Keratinocyte (primary cell): ENCODE results near the gene MBTD1. TPM values are rescaled to one million over a fixed set of nuclear protein-coding genes. Genes with fewer than 3 reads are reported as not detected.
"Not testable (repeated sequence)": the region's sequence is repeated elsewhere in the genome, so short reads cannot be mapped to it uniquely, and the experiment has no call there.

Experiments used
- DNase-seq: peaks from one replicate; pipeline ENCODE4 v3.0.0-alpha.2; 2011; ENCODE audit warnings: low read depth, missing footprints, low spot score
- FAIRE-seq: peaks from 2 replicates; lab custom pipeline; 2011; peaks lifted over from hg19 to GRCh38; lab: Jason Lieb, UNC
- H2AFZ ChIP-seq: 2 replicates; pipeline ENCODE4 v1.6.0; 2012; ENCODE audit warnings: low read length, control low read depth, inconsistent platforms; ENCODE audit not compliant: control insufficient read depth
- H3K27ac ChIP-seq: 2 replicates; pipeline ENCODE4 v1.5.1; 2011; ENCODE audit warnings: low read length; ENCODE audit not compliant: control insufficient read depth, insufficient read depth
- H3K27me3 ChIP-seq: 3 replicates; pipeline ENCODE4 v1.6.0; 2011; ENCODE audit warnings: low read length; ENCODE audit not compliant: control insufficient read depth, insufficient read depth; ENCODE audit errors: extremely low read depth
- H3K36me3 ChIP-seq, 2 experiments: 2 replicates in 1 of 2; 3 replicates in 1 of 2; pipeline ENCODE4 v1.5.1; 2011; ENCODE audit warnings: low read length in 2 of 2, mild to moderate bottlenecking in 1 of 2; ENCODE audit not compliant: control insufficient read depth in 2 of 2, insufficient read depth in 2 of 2; ENCODE audit errors: extremely low read depth in 1 of 2
- H3K4me1 ChIP-seq: 3 replicates; pipeline ENCODE4 v1.5.1; 2011; ENCODE audit warnings: low read length; ENCODE audit not compliant: control insufficient read depth, insufficient read depth; ENCODE audit errors: extremely low read depth
- H3K4me2 ChIP-seq: 3 replicates; pipeline ENCODE4 v1.6.0; 2011; ENCODE audit warnings: low read depth, low read length; ENCODE audit not compliant: control insufficient read depth, insufficient read depth; ENCODE audit errors: extremely low read depth
- H3K4me3 ChIP-seq, 3 experiments: fragments of 200-600 bp in 1 of 3; sonication (generic) in 1 of 3; 2 replicates in 2 of 3; 3 replicates in 1 of 3; pipeline ENCODE4 v1.5.1; 2011 to 2016; ENCODE audit warnings: low read length in 3 of 3, mild to moderate bottlenecking in 3 of 3, control low read depth in 2 of 3, inconsistent platforms in 1 of 3, low read depth in 1 of 3, mixed read lengths in 1 of 3, mixed run types in 1 of 3, moderate library complexity in 1 of 3; ENCODE audit not compliant: control insufficient read depth in 2 of 3, insufficient read depth in 2 of 3; ENCODE audit errors: extremely low read depth in 1 of 3
- H3K79me2 ChIP-seq: 2 replicates; pipeline ENCODE4 v1.6.0; 2012; ENCODE audit warnings: low read length; ENCODE audit not compliant: control insufficient read depth, insufficient read depth
- H3K9ac ChIP-seq: 3 replicates; pipeline ENCODE4 v1.6.0; 2011; ENCODE audit warnings: low read length; ENCODE audit not compliant: control insufficient read depth, insufficient read depth; ENCODE audit errors: extremely low read depth
- H3K9me1 ChIP-seq: 3 replicates; pipeline ENCODE4 v1.6.0; 2011; ENCODE audit warnings: low read length; ENCODE audit not compliant: control insufficient read depth, insufficient read depth; ENCODE audit errors: extremely low read depth
- H3K9me3 ChIP-seq: 2 replicates; pipeline ENCODE4 v1.5.1; 2012; ENCODE audit warnings: low read depth, low read length; ENCODE audit not compliant: control insufficient read depth
- H4K20me1 ChIP-seq: 3 replicates; pipeline ENCODE4 v1.6.0; 2011; ENCODE audit warnings: low read length; ENCODE audit not compliant: control insufficient read depth, insufficient read depth; ENCODE audit errors: extremely low read depth
- CTCF ChIP-seq, 3 experiments: IDR thresholded peaks in 1 of 3; conservative IDR thresholded peaks in 1 of 3; optimal IDR thresholded peaks in 1 of 3; 2 replicates in 2 of 3; 3 replicates in 1 of 3; pipeline versions ENCODE3 to v1.5.1; 2011; ENCODE audit warnings: low read length in 3 of 3, mild to moderate bottlenecking in 3 of 3, moderate library complexity in 2 of 3, control low read depth in 1 of 3, inconsistent platforms in 1 of 3; ENCODE audit not compliant: insufficient read depth in 2 of 3; ENCODE audit errors: extremely low read depth in 1 of 3
- EZH2 ChIP-seq: IDR thresholded peaks from one replicate; pipeline ENCODE4 v1.6.1; 2012; ENCODE audit warnings: inconsistent platforms, mild to moderate bottlenecking, low read length, moderate library complexity
- dilution Hi-C: fragments of 300-500 bp; cut with MboI; formaldehyde crosslinking; loops from one replicate; pipeline ENCODE4 v1.7.0; 2020; ENCODE audit warnings: low sequenced_read_pairs; ENCODE audit not compliant: extremely low pct_ligation_motif_present
- polyA plus RNA-seq, 5 experiments: library from polyadenylated mRNA; depleted of rRNA in 3 of 5; stranded (reverse) in 3 of 5; stranded (forward) in 1 of 5; unstranded in 1 of 5; fragments of >200 nt; gene quantifications; 1 replicate in 1 of 5; 2 replicates in 3 of 5; 3 replicates in 1 of 5; pipeline versions ENCODE4 v1.2.1 to v1.2.3, GENCODE V29; 2011 to 2012; ENCODE audit warnings: missing spikeins in 2 of 5, low read depth in 1 of 5, low replicate concordance in 1 of 5

MBTD1 gene
- polyA plus RNA-seq, 1 donor (not counting 4 experiments of a cell fraction or from before 2014, with no cell fraction given), result 7.0 TPM

DNA sequence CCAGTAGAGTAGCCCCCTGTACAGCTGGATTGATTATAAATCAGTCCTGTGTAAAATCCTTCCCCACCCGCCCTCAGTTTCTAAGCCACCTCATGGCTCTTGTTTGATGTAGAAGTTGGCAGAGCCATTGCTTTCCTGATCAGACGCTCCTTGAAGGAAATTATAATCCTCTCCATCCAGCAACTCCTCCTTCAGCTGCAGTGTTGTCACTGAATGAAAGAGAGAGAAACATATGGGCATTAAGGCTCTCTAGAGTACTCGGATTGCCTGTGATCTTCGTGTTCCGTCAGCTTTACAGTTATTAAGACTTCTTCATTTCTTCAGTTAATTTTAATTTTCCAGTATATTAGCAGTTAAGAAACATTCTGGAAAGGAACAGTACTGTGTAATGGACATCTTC is 79.4 kb downstream of the MBTD1 start:
- no peak for TF ChIP-seq EZH2
- no peak for TF ChIP-seq CTCF (optimal IDR thresholded peaks at IDR 0.05 in 1 of 3, IDR thresholded peaks at IDR 0.05 in 1 of 3, conservative IDR thresholded peaks at IDR 0.05 in 1 of 3; ENCODE audit: extremely low read depth in 1 of 3, insufficient read depth in 2 of 3, low read length in 3 of 3)
- Histone ChIP-seq H3K9me1 (no peaks in the 10 kb centered on the region), H3K4me3 (no peak overlapping the region), H3K9ac (no peak overlapping the region), H3K36me3 (peaks cover 0 to 10% of the 10 kb centered on the region in 2 experiments), H4K20me1 (no peaks in the 10 kb centered on the region), H3K27ac (no peak overlapping the region), H3K4me1 (no peaks in the 10 kb centered on the region), H3K27me3 (no peaks in the 10 kb centered on the region), H2AFZ (no peak overlapping the region), H3K9me3 (no peaks in the 10 kb centered on the region), H3K79me2 (no peaks in the 10 kb centered on the region), H3K4me2 (no peak overlapping the region)
- no peak for DNase-seq
- FAIRE-seq, result no peak
- dilution Hi-C loops, result no loop called here

DNA sequence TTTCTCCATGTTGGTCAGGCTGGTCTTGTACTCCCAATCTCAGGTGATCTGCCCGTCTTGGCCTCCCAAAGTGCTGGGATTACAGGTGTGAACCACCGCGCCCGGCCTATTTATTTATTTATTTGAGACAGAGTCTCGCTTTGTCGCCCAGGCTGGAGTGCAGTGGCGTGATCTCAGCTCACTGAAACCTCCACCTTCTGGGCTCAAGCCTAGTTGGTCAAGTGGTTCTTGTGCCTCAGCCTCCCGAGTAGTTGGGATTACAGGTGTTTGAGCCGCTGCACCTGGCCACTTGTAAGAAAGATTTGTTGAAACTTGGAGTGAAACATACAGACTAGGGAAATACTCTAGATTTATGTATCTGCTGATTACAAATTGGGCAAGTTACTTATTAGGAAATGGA is 87.8 kb downstream of the MBTD1 start:
- DNase-seq, H3K4me2 ChIP-seq, H3K9me1 ChIP-seq, H3K9ac ChIP-seq, FAIRE-seq, H4K20me1 ChIP-seq, H3K27ac ChIP-seq, H3K9me3 ChIP-seq, dilution Hi-C loops, H3K27me3 ChIP-seq, H2AFZ ChIP-seq, H3K4me3 ChIP-seq: not testable (repeated sequence)
- Histone ChIP-seq H3K4me1 (peaks cover 11% of the 10 kb centered on the region), H3K36me3 (peaks cover 24% of the 10 kb centered on the region in 2 experiments), H3K79me2 (peaks cover 21% of the 10 kb centered on the region)

DNA sequence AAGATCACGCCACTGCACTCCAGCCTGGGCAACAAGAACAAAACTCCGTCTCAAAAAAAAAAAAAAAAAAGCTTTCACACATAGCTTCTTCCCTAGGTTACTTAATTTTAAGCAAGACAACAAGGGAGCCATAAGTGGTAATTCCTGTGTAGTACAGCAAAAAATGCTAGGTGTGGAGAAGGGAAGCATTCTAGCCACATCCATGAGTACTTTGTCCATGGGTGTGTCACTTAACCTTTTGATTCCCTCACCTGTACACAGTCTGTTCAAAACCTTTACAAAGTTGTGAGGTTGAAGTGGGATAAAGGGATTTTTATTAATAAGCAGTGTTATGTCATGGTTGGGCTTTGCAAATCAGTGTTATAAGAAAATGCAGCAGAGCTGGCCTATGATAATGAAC is 89.1 kb downstream of the MBTD1 start:
- Histone ChIP-seq H3K79me2 (peaks cover 26% of the 10 kb centered on the region), H3K27ac (no peak overlapping the region), H3K4me3 (no peak overlapping the region), H2AFZ (no peak overlapping the region), H3K4me2 (no peak overlapping the region), H3K9me3 (no peaks in the 10 kb centered on the region), H3K27me3 (no peaks in the 10 kb centered on the region), H3K9me1 (no peaks in the 10 kb centered on the region), H4K20me1 (peaks cover 3% of the 10 kb centered on the region), H3K36me3 (peaks cover 24% of the 10 kb centered on the region in 2 experiments), H3K9ac (no peak overlapping the region), H3K4me1 (peaks cover 14% of the 10 kb centered on the region)
- FAIRE-seq, result no peak
- DNase-seq, result no peak
- TF ChIP-seq CTCF (optimal IDR thresholded peaks at IDR 0.05 in 1 of 3, IDR thresholded peaks at IDR 0.05 in 1 of 3, conservative IDR thresholded peaks at IDR 0.05 in 1 of 3; ENCODE audit: extremely low read depth in 1 of 3, insufficient read depth in 2 of 3, low read length in 3 of 3) (no peak), EZH2 (no peak)
- dilution Hi-C loops, result no loop called here
